Panc1 (cell line): ENCODE data around the gene NOS3.

ENCODE experiments used
- CTCF ChIP-seq: fragments of 450-650 bp; IDR thresholded peaks from 2 replicates; pipeline ENCODE4 v1.5.1; 2017; ENCODE audit warnings: mild to moderate bottlenecking
- POLR2AphosphoS5 ChIP-seq: IDR thresholded peaks from 2 replicates; pipeline ENCODE4 v1.6.1; 2012; ENCODE audit warnings: mild to moderate bottlenecking, low read depth, low read length, moderate library complexity
- SIN3A ChIP-seq: IDR thresholded peaks from 2 replicates; pipeline ENCODE4 v1.6.1; 2012; ENCODE audit warnings: low read depth, mild to moderate bottlenecking, low read length, moderate library complexity, borderline replicate concordance; ENCODE audit not compliant: insufficient read depth

GRCh38 chr7:150955519-150956394 lies 35.1 kb upstream of the NOS3 start:
- TF ChIP-seq CTCF = no peak
- no peak for TF ChIP-seq POLR2AphosphoS5
- no peak for TF ChIP-seq SIN3A
